H1 (cell line): ENCODE data around the gene STAT1. TPM values are rescaled to one million over a fixed set of nuclear protein-coding genes. Genes with fewer than 3 reads are reported as not detected.

Experiments
- CTCF ChIA-PET: fragments of 300-600 bp; sonication (Branson Sonifier 250); formaldehyde crosslinking; loops from one replicate; lab custom pipeline; 2021; ENCODE audit not compliant: partially characterized antibody; lab: Charles Lee
- POLR2A ChIA-PET: fragments of 300-600 bp; sonication (Branson Sonifier 250); formaldehyde crosslinking; loops from one replicate; lab custom pipeline; 2021; ENCODE audit warnings: inconsistent platforms; ENCODE audit not compliant: partially characterized antibody; lab: Charles Lee
- DNase-seq, 2 experiments: peaks; one replicate each; pipeline versions ENCODE4 v3.0.0 to v3.0.0-alpha.2; 2010 to 2022; ENCODE audit warnings: low spot score in 2 of 2, low read depth in 1 of 2, mixed read lengths in 1 of 2
- FAIRE-seq: peaks from 2 replicates; lab custom pipeline; 2011; peaks lifted over from hg19 to GRCh38; lab: Jason Lieb, UNC
- H2AFZ ChIP-seq: 2 replicates; pipeline ENCODE4 v1.8.1; 2012; ENCODE audit warnings: low read length, inconsistent platforms
- H2AK5ac ChIP-seq: 2 replicates; pipeline ENCODE4 v1.6.1; 2013; ENCODE audit warnings: low read depth, low read length
- H2BK120ac ChIP-seq: replicated peaks from 2 replicates; pipeline ENCODE3; 2013; ENCODE audit warnings: low read depth, low read length, inconsistent platforms
- H2BK12ac ChIP-seq: 2 replicates; pipeline ENCODE4 v1.6.1; 2013; ENCODE audit warnings: low read depth, low read length
- H2BK15ac ChIP-seq: 2 replicates; pipeline ENCODE4 v1.6.1; 2013; ENCODE audit warnings: low read length
- H2BK20ac ChIP-seq: 2 replicates; pipeline ENCODE4 v1.6.1; 2013; ENCODE audit warnings: low read length
- H2BK5ac ChIP-seq: 2 replicates; pipeline ENCODE4 v1.6.1; 2013; ENCODE audit warnings: low read depth, low read length
- H3K14ac ChIP-seq: 2 replicates; pipeline ENCODE4 v1.6.1; 2013; ENCODE audit warnings: inconsistent platforms; ENCODE audit not compliant: insufficient read length
- H3K18ac ChIP-seq: 2 replicates; pipeline ENCODE4 v1.6.1; 2013; ENCODE audit warnings: low read length; ENCODE audit errors: extremely low read depth
- H3K23ac ChIP-seq: 2 replicates; pipeline ENCODE4 v1.6.1; 2013; ENCODE audit warnings: inconsistent platforms; ENCODE audit not compliant: insufficient read length
- H3K23me2 ChIP-seq: 2 replicates; pipeline ENCODE4 v1.6.1; 2013; ENCODE audit warnings: low read depth, low read length
- H3K27ac ChIP-seq: 2 replicates; pipeline ENCODE4 v1.6.1; 2011; ENCODE audit warnings: low read depth, low read length, inconsistent platforms
- H3K27me3 ChIP-seq, 4 experiments: replicated peaks in 1 of 4; 1 replicate in 1 of 4; 2 replicates in 3 of 4; pipeline versions ENCODE4 v1.6.1 to v1.8.1; 2011 to 2013; ENCODE audit warnings: low read length in 3 of 4, mild to moderate bottlenecking in 3 of 4, inconsistent platforms in 2 of 4, mixed read lengths in 2 of 4, moderate library complexity in 1 of 4; ENCODE audit not compliant: control insufficient read depth in 3 of 4, insufficient read depth in 3 of 4; ENCODE audit errors: extremely low read depth in 1 of 4
- H3K36me3 ChIP-seq, 4 experiments: 2 replicates each; pipeline versions ENCODE4 v1.6.1 to v1.8.1; 2011 to 2013; ENCODE audit warnings: mild to moderate bottlenecking in 4 of 4, low read length in 3 of 4, moderate library complexity in 2 of 4, control low read depth in 1 of 4, inconsistent platforms in 1 of 4; ENCODE audit not compliant: insufficient read depth in 4 of 4, control insufficient read depth in 2 of 4
- H3K4ac ChIP-seq: replicated peaks from 2 replicates; pipeline ENCODE3; 2013; ENCODE audit warnings: low read length, low read depth, mixed read lengths, inconsistent platforms; ENCODE audit not compliant: insufficient read length
- H3K4me1 ChIP-seq, 4 experiments: replicated peaks in 1 of 4; 1 replicate in 1 of 4; 2 replicates in 3 of 4; pipeline versions ENCODE4 v1.6.1 to v1.8.1; 2011 to 2013; ENCODE audit warnings: low read length in 3 of 4, inconsistent platforms in 2 of 4, mixed read lengths in 1 of 4; ENCODE audit not compliant: insufficient read depth in 4 of 4, control insufficient read depth in 3 of 4
- H3K4me2 ChIP-seq, 2 experiments: 2 replicates each; pipeline versions ENCODE4 v1.6.1 to v1.8.1; 2011 to 2013; ENCODE audit warnings: low read depth in 2 of 2, low read length in 2 of 2, control low read depth in 1 of 2, inconsistent platforms in 1 of 2, mild to moderate bottlenecking in 1 of 2; ENCODE audit not compliant: insufficient read depth in 1 of 2
- H3K4me3 ChIP-seq, 4 experiments: fragments of 200-600, 300-600 bp in 1 of 4; sonication (generic), shearing (Covaris generic), sonication (Bioruptor Twin) in 1 of 4; 2 replicates each; pipeline versions ENCODE4 v1.5.1 to v1.8.1; 2011 to 2016; ENCODE audit warnings: low read length in 4 of 4, low read depth in 3 of 4, control low read depth in 2 of 4, inconsistent platforms in 2 of 4, mild to moderate bottlenecking in 2 of 4, mixed read lengths in 1 of 4, moderate library complexity in 1 of 4; ENCODE audit not compliant: insufficient read depth in 2 of 4; ENCODE audit errors: extremely low read depth in 1 of 4
- H3K56ac ChIP-seq: replicated peaks from 2 replicates; pipeline ENCODE3; 2013; ENCODE audit warnings: low read depth, mild to moderate bottlenecking, mixed read lengths, low read length, inconsistent platforms; ENCODE audit not compliant: insufficient read length
- H3K79me1 ChIP-seq: 2 replicates; pipeline ENCODE4 v1.6.1; 2013; ENCODE audit warnings: low read depth, low read length, control low read depth
- H3K79me2 ChIP-seq, 2 experiments: 2 replicates each; pipeline versions ENCODE4 v1.6.1 to v1.8.1; 2012 to 2013; ENCODE audit warnings: low read length in 2 of 2, mild to moderate bottlenecking in 2 of 2, inconsistent platforms in 1 of 2; ENCODE audit not compliant: insufficient read depth in 2 of 2, control insufficient read depth in 1 of 2
- H3K9ac ChIP-seq, 4 experiments: replicated peaks in 1 of 4; 1 replicate in 1 of 4; 2 replicates in 3 of 4; pipeline versions ENCODE4 v1.6.1 to v1.8.1; 2011 to 2013; ENCODE audit warnings: low read depth in 3 of 4, low read length in 3 of 4, control low read depth in 2 of 4, mild to moderate bottlenecking in 2 of 4, moderate library complexity in 2 of 4, inconsistent platforms in 1 of 4; ENCODE audit errors: extremely low read depth in 1 of 4
- H3K9me3 ChIP-seq, 2 experiments: 2 replicates each; pipeline versions ENCODE4 v1.6.1 to v1.8.1; 2012 to 2013; ENCODE audit warnings: mild to moderate bottlenecking in 2 of 2, moderate library complexity in 2 of 2, control low read depth in 1 of 2, inconsistent platforms in 1 of 2, low read depth in 1 of 2, low read length in 1 of 2, mixed read lengths in 1 of 2; ENCODE audit not compliant: insufficient read depth in 2 of 2
- H4K20me1 ChIP-seq, 2 experiments: replicated peaks in 1 of 2; 2 replicates each; pipeline versions ENCODE3 to v1.8.1; 2011 to 2013; ENCODE audit warnings: inconsistent platforms in 2 of 2, low read length in 2 of 2, mild to moderate bottlenecking in 1 of 2; ENCODE audit not compliant: insufficient read depth in 2 of 2, control insufficient read depth in 1 of 2
- H4K5ac ChIP-seq: 2 replicates; pipeline ENCODE4 v1.6.1; 2013; ENCODE audit warnings: low read length, low read depth, mixed read lengths, inconsistent platforms; ENCODE audit not compliant: insufficient read length
- H4K8ac ChIP-seq: 2 replicates; pipeline ENCODE4 v1.8.0; 2013; ENCODE audit warnings: mild to moderate bottlenecking, moderate library complexity, low read length, inconsistent platforms; ENCODE audit not compliant: insufficient read depth; ENCODE audit errors: extremely low read depth
- H4K91ac ChIP-seq: replicated peaks from 2 replicates; pipeline ENCODE3; 2013; ENCODE audit warnings: low read length, mixed read lengths, inconsistent platforms; ENCODE audit not compliant: insufficient read length
- CHD2 ChIP-seq: IDR thresholded peaks from 2 replicates; pipeline ENCODE4 v1.6.1; 2012; ENCODE audit warnings: low read length, improper control_type of control experiment
- CTCF ChIP-seq, 3 experiments: IDR thresholded peaks; 1 replicate in 2 of 3; 2 replicates in 1 of 3; pipeline versions ENCODE4 v1.5.1 to v1.6.1; 2011; ENCODE audit warnings: low read length in 3 of 3, mild to moderate bottlenecking in 3 of 3, inconsistent platforms in 2 of 3, low read depth in 1 of 3, moderate library complexity in 1 of 3; ENCODE audit not compliant: insufficient read depth in 1 of 3; ENCODE audit errors: control extremely low read depth in 1 of 3
- JUND ChIP-seq: IDR thresholded peaks from 2 replicates; pipeline ENCODE4 v1.6.1; 2011; ENCODE audit warnings: mild to moderate bottlenecking, improper control_type of control experiment, low read length
- POU5F1 ChIP-seq: IDR thresholded peaks from 2 replicates; pipeline ENCODE4 v1.6.1; 2011; ENCODE audit warnings: low read depth, mild to moderate bottlenecking, low read length, moderate library complexity
- RAD21 ChIP-seq, 2 experiments: IDR thresholded peaks in 1 of 2; conservative IDR thresholded peaks in 1 of 2; 2 replicates each; pipeline ENCODE4 v1.6.1; 2011; ENCODE audit warnings: low read depth in 2 of 2, low read length in 2 of 2, improper control_type of control experiment in 1 of 2, inconsistent platforms in 1 of 2, mild to moderate bottlenecking in 1 of 2, moderate library complexity in 1 of 2
- WGBS, 2 experiments: shearing (Covaris generic) in 1 of 2; methylation state at CpG; one replicate each; pipeline versions ENCODE4 v1.1.6 to v1.1.7; 2013 to 2015; ENCODE audit warnings: low lambda C conversion rate in 2 of 2, mixed read lengths in 2 of 2, inconsistent platforms in 1 of 2, low coverage in 1 of 2, missing lambda C conversion rate in 1 of 2; ENCODE audit not compliant: insufficient replicate concordance in 2 of 2, insufficient coverage in 1 of 2, insufficient read length in 1 of 2; ENCODE audit errors: extremely low coverage in 1 of 2, missing lambda C conversion rate in 1 of 2; 5-methylcytosine and 5-hydroxymethylcytosine counted together
- polyA plus RNA-seq, 7 experiments: library from polyadenylated mRNA; depleted of rRNA in 3 of 7; stranded (reverse) in 5 of 7; unstranded in 2 of 7; fragments of >200 nt in 5 of 7; fragments of 200-250 nt in 2 of 7; gene quantifications; 1 replicate in 5 of 7; 2 replicates in 1 of 7; 4 replicates in 1 of 7; pipeline versions ENCODE4 v1.2.1 to v1.2.3, GENCODE V29; 2011 to 2013; ENCODE audit warnings: missing spikeins in 2 of 7, mixed read lengths in 2 of 7
- total RNA-seq: library from RNA; stranded (reverse); fragmentation: NEBNext Ultra II Directional; extraction: Animal tissue kit (Norgen Biotek cat#: 25700); gene quantifications from 2 replicates; pipeline ENCODE4 v1.2.1, GENCODE V29; 2021

STAT1 gene
- total and polyA plus RNA-seq, 2 of the 8 experiments (the other 6 are each of a cell fraction or from before 2014, with no cell fraction given): 20.3 to 43.0 TPM

- POLR2A ChIA-PET: interaction anchor here (1.9 kb wide), 1 partner anchor 10 kb away, joined by 6 read pairs; no protein-coding TSS in a partner anchor
- no peaks in the 10 kb centered on the region for H4K20me1 ChIP-seq
- H3K18ac ChIP-seq: no peak overlapping the region
- H4K5ac ChIP-seq: no peak overlapping the region
- peak overlapping the region; percentile 85 for H2AFZ ChIP-seq
- WGBS, 2 experiments: 57% methylated on average over 8 of the region's 8 CpGs; no CpG with 5 or more reads in 1 of the 2 experiments
- H3K4me1 ChIP-seq: peaks cover 0 to 3% (median 1%) of the 10 kb centered on the region in 4 experiments; a peak in 2 of 7 replicates
- no peak overlapping the region for H4K91ac ChIP-seq
- H3K36me3 ChIP-seq: no peaks in the 10 kb centered on the region
- no peak overlapping the region for H2BK15ac ChIP-seq
- no peaks in the 10 kb centered on the region for H3K79me1 ChIP-seq
- H3K9ac ChIP-seq: no peak overlapping the region
- no peak overlapping the region for H3K56ac ChIP-seq
- TF ChIP-seq POU5F1: 0 out of 2 replicates have a peak, but pooled peaks have one; percentile 17
- peak in 2 of 3 experiments; percentile 57 to 70; a peak in 3 of 4 replicates for TF ChIP-seq CTCF (IDR thresholded peaks at IDR 0.05; ENCODE audit: control extremely low read depth in 1 of 3, insufficient read depth in 1 of 3, low read depth in 1 of 3, low read length in 3 of 3)
- peak; percentile 56 to 62 for TF ChIP-seq RAD21 (IDR thresholded peaks at IDR 0.05 in 1 of 2, conservative IDR thresholded peaks at IDR 0.05 in 1 of 2; ENCODE audit: low read depth in 2 of 2, low read length in 2 of 2)
- no peak for TF ChIP-seq CHD2
- no peak for TF ChIP-seq JUND
- H2BK120ac ChIP-seq: no peak overlapping the region
- H3K79me2 ChIP-seq: no peaks in the 10 kb centered on the region
- no peak overlapping the region for H3K4me3 ChIP-seq
- no peak overlapping the region for H2BK12ac ChIP-seq
- H4K8ac ChIP-seq: no peak overlapping the region
- H3K23me2 ChIP-seq: no peaks in the 10 kb centered on the region
- CTCF ChIA-PET: interaction anchor here (1.9 to 2.5 kb wide), 2 partner anchors 15 to 18 kb away, joined by 6 to 15 read pairs; partner anchors contain the start of gene STAT1
- H2BK20ac ChIP-seq: no peak overlapping the region
- no peaks in the 10 kb centered on the region for H3K9me3 ChIP-seq
- no peak overlapping the region for H3K4ac ChIP-seq
- no peak overlapping the region for H3K4me2 ChIP-seq
- H3K27ac ChIP-seq: no peak overlapping the region
- no peak overlapping the region for H3K23ac ChIP-seq
- H2BK5ac ChIP-seq: no peak overlapping the region
- no peak for DNase-seq
- no peak overlapping the region for H2AK5ac ChIP-seq
- H3K14ac ChIP-seq: no peak overlapping the region
- no peaks in the 10 kb centered on the region for H3K27me3 ChIP-seq
- FAIRE-seq: peak; percentile 89
Observed at GRCh38 chr2:191030521-191031154, 16.7 kb upstream of the STAT1 start.
